Measurements from ENCODE around the gene DMBX1.

Gene DMBX1

GRCh38 chr1:46459315-46459714 is 30.3 kb upstream of the DMBX1 start:
- DNase-seq (ENCODE audit: low read depth), result no peak
- TF ChIP-seq CTCF (IDR thresholded peaks at IDR 0.05; ENCODE audit: control insufficient read depth, insufficient read depth, low read depth, low read length, missing control alignments), result no peak

GRCh38 chr1:46461017-46461808 is 28.4 kb upstream of the DMBX1 start:
- no peak for DNase-seq (ENCODE audit: low read depth)
- no peak overlapping the region for H3K4me3 ChIP-seq (ENCODE audit: control insufficient read depth, low read depth, low read length)
- TF ChIP-seq CTCF (IDR thresholded peaks at IDR 0.05; ENCODE audit: control insufficient read depth, insufficient read depth, low read depth, low read length, missing control alignments), result no peak

More at GRCh38 chr1:46459315-46459714, 30.3 kb upstream of the DMBX1 start:
- no peak overlapping the region for H3K4me3 ChIP-seq (ENCODE audit: control insufficient read depth, low read depth, low read length)

GRCh38 chr1:46461809-46462448 is 27.7 kb upstream of the DMBX1 start:
- no peak for DNase-seq (ENCODE audit: low read depth)
- TF ChIP-seq CTCF (IDR thresholded peaks at IDR 0.05; ENCODE audit: control insufficient read depth, insufficient read depth, low read depth, low read length, missing control alignments), result no peak
- no peak overlapping the region for H3K4me3 ChIP-seq (ENCODE audit: control insufficient read depth, low read depth, low read length)

- no peak for DNase-seq (ENCODE audit: low read depth)
- no peak overlapping the region for H3K4me3 ChIP-seq (ENCODE audit: control insufficient read depth, low read depth, low read length)
- TF ChIP-seq CTCF (IDR thresholded peaks at IDR 0.05; ENCODE audit: control insufficient read depth, insufficient read depth, low read depth, low read length, missing control alignments), result no peak
Measured at GRCh38 chr1:46464013-46464548, 25.6 kb upstream of the DMBX1 start.

- DNase-seq (ENCODE audit: low read depth), result no peak
- no peak for TF ChIP-seq CTCF (IDR thresholded peaks at IDR 0.05; ENCODE audit: control insufficient read depth, insufficient read depth, low read depth, low read length, missing control alignments)
- no peak overlapping the region for H3K4me3 ChIP-seq (ENCODE audit: control insufficient read depth, low read depth, low read length)
Measured at GRCh38 chr1:46464915-46465314, 24.7 kb upstream of the DMBX1 start.

GRCh38 chr1:46465981-46466476 is 23.6 kb upstream of the DMBX1 start:
- TF ChIP-seq CTCF (IDR thresholded peaks at IDR 0.05; ENCODE audit: control insufficient read depth, insufficient read depth, low read depth, low read length, missing control alignments), result no peak
- no peak overlapping the region for H3K4me3 ChIP-seq (ENCODE audit: control insufficient read depth, low read depth, low read length)
- no peak for DNase-seq (ENCODE audit: low read depth)

Measured in AG09309 (cell line).